WTC11 (cell line): ENCODE measurements around the gene TIMM21. TPM values are rescaled to one million over a fixed set of nuclear protein-coding genes. Genes with fewer than 3 reads are reported as not detected.

Experiments
- ATAC-seq: fragments of 200-7000 bp; cut with Tn5 transposase; 2 replicates; pipeline ENCODE4 v1.10.0; 2021; ENCODE audit warnings: mild to moderate bottlenecking, moderate library complexity
- CTCF ChIA-PET: fragments of 300-600 bp; sonication (Branson Sonifier 250); formaldehyde crosslinking; loops from one replicate; lab custom pipeline; 2021; ENCODE audit warnings: antibody characterized with exemption; lab: Charles Lee
- POLR2A ChIA-PET: fragments of 350-600 bp; sonication (Branson Sonifier 250); formaldehyde crosslinking; loops from one replicate; lab custom pipeline; 2021; ENCODE audit warnings: antibody characterized with exemption; lab: Charles Lee
- DNase-seq: peaks from one replicate; pipeline ENCODE4 v3.0.0; 2021; ENCODE audit warnings: low spot score
- H3K27ac Mint-ChIP-seq: 2 replicates; pipeline ENCODE4 v1.8.0; 2021; ENCODE audit warnings: mixed read lengths
- H3K27me3 Mint-ChIP-seq: 2 replicates; pipeline ENCODE4 v1.8.0; 2021; ENCODE audit warnings: low read depth, mild to moderate bottlenecking, moderate library complexity, mixed read lengths
- H3K36me3 Mint-ChIP-seq: 2 replicates; pipeline ENCODE4 v1.8.0; 2021; ENCODE audit warnings: mixed read lengths
- H3K4me1 Mint-ChIP-seq: 2 replicates; pipeline ENCODE4 v1.8.0; 2022; ENCODE audit warnings: mixed read lengths
- H3K4me3 Mint-ChIP-seq: 2 replicates; pipeline ENCODE4 v1.8.0; 2021; ENCODE audit warnings: mild to moderate bottlenecking, moderate library complexity, mixed read lengths
- H3K9me3 Mint-ChIP-seq: 2 replicates; pipeline ENCODE4 v1.8.0; 2021; ENCODE audit warnings: mixed read lengths
- ARID4B ChIP-seq: sonication (generic); formaldehyde crosslinking; IDR thresholded peaks from 2 replicates; pipeline ENCODE4 v1.8.0; 2023; ENCODE audit warnings: missing genetic modification reagents, mild to moderate bottlenecking, borderline replicate concordance
- ATF1 ChIP-seq: sonication (generic); formaldehyde crosslinking; IDR thresholded peaks from 2 replicates; pipeline ENCODE4 v1.8.1; 2023; ENCODE audit warnings: mild to moderate bottlenecking, moderate library complexity, missing genetic modification reagents
- ATF6 ChIP-seq: sonication (generic); formaldehyde crosslinking; IDR thresholded peaks from 2 replicates; pipeline ENCODE4 v1.8.1; 2023; ENCODE audit warnings: mild to moderate bottlenecking, missing genetic modification reagents
- FOXJ3 ChIP-seq: sonication (generic); formaldehyde crosslinking; IDR thresholded peaks from 2 replicates; pipeline ENCODE4 v1.9.0; 2021; ENCODE audit warnings: missing genetic modification reagents, mild to moderate bottlenecking, borderline replicate concordance
- FOXK1 ChIP-seq: sonication (generic); formaldehyde crosslinking; IDR thresholded peaks from 2 replicates; pipeline ENCODE4 v1.8.0; 2022; ENCODE audit warnings: mild to moderate bottlenecking, moderate library complexity, missing genetic modification reagents
- GTF2I ChIP-seq: fragments of 250-450 bp; sonication (Bioruptor Pico); conservative IDR thresholded peaks from 2 replicates; pipeline ENCODE4 v1.4.0; 2021; ENCODE audit warnings: mild to moderate bottlenecking
- IRF1 ChIP-seq: sonication (generic); formaldehyde crosslinking; IDR thresholded peaks from 2 replicates; pipeline ENCODE4 v1.8.0; 2023; ENCODE audit warnings: missing genetic modification reagents
- MYBL2 ChIP-seq: sonication (generic); formaldehyde crosslinking; IDR thresholded peaks from 2 replicates; pipeline ENCODE4 v1.8.1; 2023; ENCODE audit warnings: mild to moderate bottlenecking, moderate library complexity, missing genetic modification reagents
- NFATC4 ChIP-seq: fragments of 250-450 bp; sonication (Bioruptor Pico); IDR thresholded peaks from 2 replicates; pipeline ENCODE4 v1.9.0; 2021; ENCODE audit warnings: mild to moderate bottlenecking
- NFE2L1 ChIP-seq: sonication (generic); formaldehyde crosslinking; IDR thresholded peaks from 2 replicates; pipeline ENCODE4 v1.8.1; 2023; ENCODE audit warnings: missing genetic modification reagents
- OVOL2 ChIP-seq: fragments of 250-450 bp; sonication (Bioruptor Pico); IDR thresholded peaks from 2 replicates; pipeline ENCODE4 v1.9.0; 2021; ENCODE audit warnings: mild to moderate bottlenecking, borderline replicate concordance
- PRRX2 ChIP-seq: fragments of 250-450 bp; sonication (Bioruptor Pico); IDR thresholded peaks from 2 replicates; pipeline ENCODE4 v1.8.0; 2021; ENCODE audit warnings: mild to moderate bottlenecking
- RELA ChIP-seq: sonication (generic); formaldehyde crosslinking; IDR thresholded peaks from 2 replicates; pipeline ENCODE4 v1.8.1; 2022; ENCODE audit warnings: missing genetic modification reagents, mild to moderate bottlenecking, borderline replicate concordance
- SMAD3 ChIP-seq: sonication (generic); formaldehyde crosslinking; IDR thresholded peaks from 2 replicates; pipeline ENCODE4 v1.8.0; 2022; ENCODE audit warnings: missing genetic modification reagents, mild to moderate bottlenecking, borderline replicate concordance
- USF1 ChIP-seq: sonication (generic); formaldehyde crosslinking; IDR thresholded peaks from 2 replicates; pipeline ENCODE4 v1.8.0; 2022; ENCODE audit warnings: mild to moderate bottlenecking, missing genetic modification reagents
- ZMAT4 ChIP-seq: fragments of 250-450 bp; sonication (Bioruptor Pico); IDR thresholded peaks from 2 replicates; pipeline ENCODE4 v1.9.0; 2021; ENCODE audit warnings: mild to moderate bottlenecking
- ZNF121 ChIP-seq: sonication (generic); formaldehyde crosslinking; IDR thresholded peaks from 2 replicates; pipeline ENCODE4 v1.8.0; 2023; ENCODE audit warnings: missing genetic modification reagents
- ZNF512 ChIP-seq: sonication (generic); formaldehyde crosslinking; IDR thresholded peaks from 2 replicates; pipeline ENCODE4 v1.8.1; 2022; ENCODE audit warnings: missing genetic modification reagents, borderline replicate concordance
- total RNA-seq: library from RNA; stranded (reverse); gene quantifications from 3 replicates; pipeline ENCODE4 v1.2.3, GENCODE V29; 2021
- TF ChIP-seq, protein P1 (sequence below): fragments of 250-450 bp; sonication (Bioruptor Pico); IDR thresholded peaks from 2 replicates; pipeline ENCODE4 v2.1.2; 2022; ENCODE audit warnings: mild to moderate bottlenecking, moderate library complexity

The TIMM21 gene
- total RNA-seq, 1 experiment from 2014 or later: 47.7 TPM

DNA sequence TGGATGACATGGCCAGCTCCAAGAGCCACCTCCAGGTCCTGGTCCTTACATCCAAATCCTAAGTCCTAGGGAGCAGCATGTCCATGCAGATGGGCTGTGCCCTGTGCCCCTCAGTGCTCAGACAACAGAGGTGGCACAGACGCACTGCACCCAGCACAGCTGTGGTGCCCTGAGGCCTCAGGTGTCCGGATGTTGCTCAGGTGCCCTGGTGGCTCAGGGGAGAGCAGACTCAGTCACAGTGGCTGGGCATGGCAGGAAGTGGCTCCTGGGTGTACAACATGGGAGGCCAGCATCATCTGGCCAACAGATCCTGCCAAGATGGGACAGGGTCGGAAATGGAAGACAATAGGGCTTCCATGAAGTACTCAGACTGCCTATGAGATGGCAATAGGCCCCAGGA lies 50.1 kb downstream of the TIMM21 start:
- H3K4me1 Mint-ChIP-seq: peaks cover 19% of the 10 kb centered on the region
- ATAC-seq: no peak
- POLR2A ChIA-PET: no interaction called here
- DNase-seq: no peak
- TF ChIP-seq ATF1 (CRISPR knock-in tag) (no peak), ZNF512 (CRISPR knock-in tag) (no peak), IRF1 (CRISPR knock-in tag) (no peak), ARID4B (no peak), RELA (CRISPR knock-in tag) (no peak), PRRX2 (CRISPR knock-in tag) (no peak), ATF6 (CRISPR knock-in tag) (no peak), FOXK1 (no peak), ZNF121 (CRISPR knock-in tag) (no peak), FOXJ3 (CRISPR knock-in tag) (no peak), NFE2L1 (no peak), MYBL2 (CRISPR knock-in tag) (no peak), SMAD3 (CRISPR knock-in tag) (no peak), NFATC4 (CRISPR knock-in tag) (no peak), USF1 (no peak), ZMAT4 (no peak), GTF2I (no peak), OVOL2 (CRISPR knock-in tag) (no peak)
- TF ChIP-seq, protein P1, sequence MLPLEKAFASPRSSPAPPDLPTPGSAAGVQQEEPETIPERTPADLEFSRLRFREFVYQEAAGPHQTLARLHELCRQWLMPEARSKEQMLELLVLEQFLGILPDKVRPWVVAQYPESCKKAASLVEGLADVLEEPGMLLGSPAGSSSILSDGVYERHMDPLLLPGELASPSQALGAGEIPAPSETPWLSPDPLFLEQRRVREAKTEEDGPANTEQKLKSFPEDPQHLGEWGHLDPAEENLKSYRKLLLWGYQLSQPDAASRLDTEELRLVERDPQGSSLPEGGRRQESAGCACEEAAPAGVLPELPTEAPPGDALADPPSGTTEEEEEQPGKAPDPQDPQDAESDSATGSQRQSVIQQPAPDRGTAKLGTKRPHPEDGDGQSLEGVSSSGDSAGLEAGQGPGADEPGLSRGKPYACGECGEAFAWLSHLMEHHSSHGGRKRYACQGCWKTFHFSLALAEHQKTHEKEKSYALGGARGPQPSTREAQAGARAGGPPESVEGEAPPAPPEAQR: no peak
- no peaks in the 10 kb centered on the region for H3K36me3 Mint-ChIP-seq
- CTCF ChIA-PET: interaction anchor here (0.7 to 3.5 kb wide), 13 partner anchors 8 to 353 kb away, joined by 3 to 46 read pairs (median 5); no protein-coding TSS in a partner anchor
- H3K27ac Mint-ChIP-seq: no peak overlapping the region
- no peaks in the 10 kb centered on the region for H3K9me3 Mint-ChIP-seq
- no peak overlapping the region for H3K4me3 Mint-ChIP-seq
- H3K27me3 Mint-ChIP-seq: no peaks in the 10 kb centered on the region
